HS-27A (cell line): Measurements from ENCODE around the gene LAMTOR5.
A peak's percentile ranks its signal among the peaks of the same experiment; 100 is the strongest.
"Not testable (repeated sequence)": the region's sequence is repeated elsewhere in the genome, so short reads cannot be mapped to it uniquely, and the experiment has no call there.

Experiments
- DNase-seq: peaks from one replicate; pipeline ENCODE4 v3.0.0-alpha.2; 2012; ENCODE audit warnings: low read depth, missing footprints

LAMTOR5 gene

GRCh38 chr1:110426854-110427253 is 19.4 kb upstream of the LAMTOR5 start:
- no peak for DNase-seq

GRCh38 chr1:110425612-110426152 is 18.2 kb upstream of the LAMTOR5 start:
- no peak for DNase-seq

GRCh38 chr1:110424699-110425611 is 17.5 kb upstream of the LAMTOR5 start:
- no peak for DNase-seq

- peak; percentile 40 for DNase-seq
Measured at GRCh38 chr1:110420874-110421793, 13.6 kb upstream of the LAMTOR5 start.

GRCh38 chr1:110420023-110420662 is 12.6 kb upstream of the LAMTOR5 start:
- no peak for DNase-seq

- no peak for DNase-seq
Measured at GRCh38 chr1:110418729-110419128, 11.2 kb upstream of the LAMTOR5 start.

GRCh38 chr1:110413045-110413444 is 5.6 kb upstream of the LAMTOR5 start:
- DNase-seq: not testable (repeated sequence)

- DNase-seq: no peak
Measured at GRCh38 chr1:110412576-110412975, 5.1 kb upstream of the LAMTOR5 start.

- no peak for DNase-seq
Measured at GRCh38 chr1:110411173-110411735, 3.8 kb upstream of the LAMTOR5 start.

GRCh38 chr1:110409316-110409715 is 1.8 kb upstream of the LAMTOR5 start:
- DNase-seq: no peak

GRCh38 chr1:110408488-110408887 is 994 bp upstream of the LAMTOR5 start:
- DNase-seq: no peak

GRCh38 chr1:110406407-110406806 is 1.1 kb downstream of the LAMTOR5 start:
- DNase-seq: not testable (repeated sequence)

GRCh38 chr1:110404401-110404800 is 3.1 kb downstream of the LAMTOR5 start:
- DNase-seq: no peak

- DNase-seq: no peak
Measured at GRCh38 chr1:110403805-110404204, 3.7 kb downstream of the LAMTOR5 start.

GRCh38 chr1:110396259-110396958 is 11.1 kb downstream of the LAMTOR5 start:
- DNase-seq: not testable (repeated sequence)

- DNase-seq: no peak
Measured at GRCh38 chr1:110394493-110394820, 13.0 kb downstream of the LAMTOR5 start.

- no peak for DNase-seq
Measured at GRCh38 chr1:110393691-110394492, 13.6 kb downstream of the LAMTOR5 start.

- DNase-seq: no peak
Measured at GRCh38 chr1:110393286-110393685, 14.2 kb downstream of the LAMTOR5 start.

GRCh38 chr1:110390692-110391245 is 16.7 kb downstream of the LAMTOR5 start, which contains the start of gene SLC16A4:
TSS of gene SLC16A4 (minus strand) at chr1:110391026. CDS start at chr1:110389323, 1,703 bp downstream.
- no peak for DNase-seq

- DNase-seq: no peak
Measured at GRCh38 chr1:110390096-110390495, 17.4 kb downstream of the LAMTOR5 start.
